ENCODE measurements around the gene CXCL16. TPM values are rescaled to one million over a fixed set of nuclear protein-coding genes. Genes with fewer than 3 reads are reported as not detected.

Gene CXCL16
- total and polyA plus RNA-seq, 10 of the 15 experiments (the other 5 are each of a cell fraction or from before 2014, with no cell fraction given): 0.15 to 2.2 (median 0.65) TPM

- Histone ChIP-seq H3K36me3 (ENCODE audit: control insufficient read depth in 2 of 2, insufficient read depth in 2 of 2, low read length in 1 of 2) (no peaks in the 10 kb centered on the region), H3K4me1 (ENCODE audit: control insufficient read depth, insufficient read depth, low read length) (peaks cover 22% of the 10 kb centered on the region), H3K27ac (ENCODE audit: control insufficient read depth, insufficient read depth) (no peak overlapping the region), H4K20me1 (ENCODE audit: control insufficient read depth, insufficient read depth) (no peaks in the 10 kb centered on the region), H3K9me3 (replicated peaks; ENCODE audit: control insufficient read depth, insufficient read depth, low read length) (no peaks in the 10 kb centered on the region), H3K4me3 (no peak overlapping the region), H2AFZ (ENCODE audit: control insufficient read depth, low read depth, low read length) (no peak overlapping the region), H3K79me2 (ENCODE audit: control insufficient read depth, insufficient read depth, low read length) (peaks cover 4% of the 10 kb centered on the region), H3K9ac (ENCODE audit: control insufficient read depth, insufficient read depth, low read length) (no peak overlapping the region), H3K4me2 (ENCODE audit: control insufficient read depth, insufficient read depth) (no peak overlapping the region), H3K27me3 (replicated peaks in 1 of 2; ENCODE audit: control insufficient read depth in 2 of 2, insufficient read depth in 2 of 2, low read length in 1 of 2) (peaks cover 7 to 9% of the 10 kb centered on the region in 2 experiments; a peak in 3 of 4 replicates)
- ChIA-PET POLR2A (no interaction called here), RAD21 (ENCODE audit: unreplicated experiment) (no interaction called here), CTCF (interaction anchor here (1.8 to 3.0 kb wide), 2 partner anchors 55 kb away, joined by 10 to 16 read pairs; partner anchors contain the start of gene GLTPD2), SMC1A (ENCODE audit: uncharacterized antibody, unreplicated experiment) (interaction anchor here (1.6 kb wide), 1 partner anchor 55 kb away, joined by 4 read pairs; no protein-coding TSS in a partner anchor)
- in situ Hi-C loops (cut with MboI): no loop called here
- FAIRE-seq: no peak
- 69% methylated on average over 8 of the region's 8 CpGs for WGBS (ENCODE audit: insufficient coverage, insufficient replicate concordance, low lambda C conversion rate, missing lambda C conversion rate)
- intact Hi-C loops (cut with micrococcal nuclease; ENCODE audit: unreplicated experiment): loop anchor here (5.0 to 10.0 kb wide), 2 partner anchors 50 to 167 kb away; partner anchors contain the start of genes CHRNE, GLTPD2 and VMO1
- TF ChIP-seq POU2F2 (IDR thresholded peaks at IDR 0.05; ENCODE audit: borderline replicate concordance, low read depth, low read length) (no peak), REST (IDR thresholded peaks at IDR 0.05; ENCODE audit: low read depth, low read length) (no peak), ASH2L (IDR thresholded peaks at IDR 0.05; ENCODE audit: borderline replicate concordance, low read depth) (no peak), ZSCAN29 (IDR thresholded peaks at IDR 0.05) (no peak), EP300 (IDR thresholded peaks at IDR 0.05; ENCODE audit: borderline replicate concordance in 1 of 2, control insufficient read depth in 1 of 2, low read depth in 2 of 2, low read length in 2 of 2) (no peak), CREB1 (IDR thresholded peaks at IDR 0.05; ENCODE audit: low read depth) (no peak), SUZ12 (IDR thresholded peaks at IDR 0.05; ENCODE audit: unreplicated experiment) (no peak), DPF2 (IDR thresholded peaks at IDR 0.05) (no peak), MYC (IDR thresholded peaks at IDR 0.05; ENCODE audit: insufficient read depth, insufficient read length, insufficient replicate concordance, low read length, severe bottlenecking) (no peak), NFYB (IDR thresholded peaks at IDR 0.05; ENCODE audit: insufficient read depth, low read depth, low read length) (no peak), PBX3 (IDR thresholded peaks at IDR 0.05; ENCODE audit: insufficient replicate concordance, low read depth, low read length) (no peak), MEF2A (IDR thresholded peaks at IDR 0.05; ENCODE audit: insufficient read depth, low read depth, low read length) (no peak), RAD21 (IDR thresholded peaks at IDR 0.05; ENCODE audit: insufficient read depth, low read depth, low read length) (no peak), MLLT1 (IDR thresholded peaks at IDR 0.05) (no peak)
- BruUV-seq (replicated peaks): no TSS peak
- ATAC-seq: no peak
- DNase-seq (ENCODE audit: low read depth, low spot score): no peak
Observed at GRCh38 chr17:4734857-4735475, 4.8 kb downstream of the CXCL16 start.

Data from GM12878 (cell line).